Activated naive CD8-positive, alpha-beta T cell (primary cell): ENCODE data around the gene SVIL.
"Not testable (repeated sequence)": the region's sequence is repeated elsewhere in the genome, so short reads cannot be mapped to it uniquely, and the experiment has no call there.

Experiments
- H3K27ac Mint-ChIP-seq: one replicate; pipeline ENCODE4 v1.8.0; 2021; ENCODE audit warnings: mixed read lengths
- H3K27me3 Mint-ChIP-seq: one replicate; pipeline ENCODE4 v1.8.0; 2021; ENCODE audit warnings: mixed read lengths
- H3K36me3 Mint-ChIP-seq: one replicate; pipeline ENCODE4 v1.8.0; 2021; ENCODE audit warnings: mixed read lengths
- H3K4me1 Mint-ChIP-seq: one replicate; pipeline ENCODE4 v1.8.0; 2021; ENCODE audit warnings: low read depth, mixed read lengths
- H3K4me3 Mint-ChIP-seq: one replicate; pipeline ENCODE4 v1.8.0; 2021; ENCODE audit warnings: mild to moderate bottlenecking, mixed read lengths
- H3K9me3 Mint-ChIP-seq: one replicate; pipeline ENCODE4 v1.8.0; 2021; ENCODE audit warnings: low read depth, mixed read lengths

Gene SVIL

DNA sequence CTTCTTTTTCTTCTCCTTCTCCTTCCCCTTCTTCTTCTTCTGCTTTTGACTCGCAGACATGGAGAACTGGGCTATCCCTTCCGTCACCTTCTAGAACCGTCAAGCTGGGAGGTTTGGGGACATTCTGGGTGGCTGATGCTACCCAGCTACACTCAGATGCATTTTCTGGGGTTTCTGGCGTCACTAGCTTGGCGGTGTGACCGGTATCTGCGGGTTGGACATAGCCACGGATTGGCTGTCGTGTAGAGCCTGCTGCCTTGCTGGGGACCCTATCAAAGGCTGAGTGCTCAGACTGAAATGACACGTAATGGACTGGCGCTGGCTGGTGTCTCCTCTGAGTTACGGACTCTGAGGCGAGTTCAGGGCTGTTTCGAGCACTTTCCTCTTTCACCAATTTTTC, 101.7 kb downstream of the SVIL start:
- peaks cover 9% of the 10 kb centered on the region for H3K36me3 Mint-ChIP-seq
- no peak overlapping the region for H3K27ac Mint-ChIP-seq
- no peak overlapping the region for H3K4me3 Mint-ChIP-seq
- H3K27me3 Mint-ChIP-seq = no peaks in the 10 kb centered on the region
- no peaks in the 10 kb centered on the region for H3K9me3 Mint-ChIP-seq
- H3K4me1 Mint-ChIP-seq = no peaks in the 10 kb centered on the region

DNA sequence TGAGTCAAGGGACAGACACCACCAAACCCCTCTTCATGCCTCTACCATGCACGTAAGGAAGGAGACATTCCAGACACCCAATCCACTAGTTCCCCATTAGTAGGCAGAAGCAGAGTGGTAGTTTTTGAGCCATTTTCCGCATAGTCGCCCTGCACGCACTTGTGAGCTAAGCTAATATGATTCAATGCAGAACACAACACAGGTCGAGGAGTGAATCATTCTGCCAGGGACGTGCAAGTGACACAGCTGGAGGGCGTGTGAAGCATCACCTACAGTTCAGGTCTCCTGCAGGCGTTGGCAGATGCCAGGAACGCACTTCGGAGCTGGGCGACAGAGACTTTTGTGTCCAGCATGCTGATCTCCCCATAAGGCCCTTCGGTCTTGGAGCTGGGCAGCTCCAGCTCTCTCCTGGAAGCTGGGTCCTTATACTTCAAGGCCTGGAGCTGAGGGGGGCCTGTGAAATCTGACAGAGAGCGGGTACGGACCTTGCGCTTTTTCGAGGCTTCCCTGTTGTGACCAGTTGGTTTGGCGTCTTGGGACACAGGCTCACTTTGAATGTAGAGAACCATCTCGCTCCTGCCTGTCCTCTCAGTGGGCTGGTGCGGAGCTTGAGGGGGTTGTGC, 102.4 kb downstream of the SVIL start:
- H3K27me3 Mint-ChIP-seq = no peaks in the 10 kb centered on the region
- no peak overlapping the region for H3K27ac Mint-ChIP-seq
- no peaks in the 10 kb centered on the region for H3K4me1 Mint-ChIP-seq
- no peaks in the 10 kb centered on the region for H3K9me3 Mint-ChIP-seq
- peaks cover 10% of the 10 kb centered on the region for H3K36me3 Mint-ChIP-seq
- H3K4me3 Mint-ChIP-seq = no peak overlapping the region

DNA sequence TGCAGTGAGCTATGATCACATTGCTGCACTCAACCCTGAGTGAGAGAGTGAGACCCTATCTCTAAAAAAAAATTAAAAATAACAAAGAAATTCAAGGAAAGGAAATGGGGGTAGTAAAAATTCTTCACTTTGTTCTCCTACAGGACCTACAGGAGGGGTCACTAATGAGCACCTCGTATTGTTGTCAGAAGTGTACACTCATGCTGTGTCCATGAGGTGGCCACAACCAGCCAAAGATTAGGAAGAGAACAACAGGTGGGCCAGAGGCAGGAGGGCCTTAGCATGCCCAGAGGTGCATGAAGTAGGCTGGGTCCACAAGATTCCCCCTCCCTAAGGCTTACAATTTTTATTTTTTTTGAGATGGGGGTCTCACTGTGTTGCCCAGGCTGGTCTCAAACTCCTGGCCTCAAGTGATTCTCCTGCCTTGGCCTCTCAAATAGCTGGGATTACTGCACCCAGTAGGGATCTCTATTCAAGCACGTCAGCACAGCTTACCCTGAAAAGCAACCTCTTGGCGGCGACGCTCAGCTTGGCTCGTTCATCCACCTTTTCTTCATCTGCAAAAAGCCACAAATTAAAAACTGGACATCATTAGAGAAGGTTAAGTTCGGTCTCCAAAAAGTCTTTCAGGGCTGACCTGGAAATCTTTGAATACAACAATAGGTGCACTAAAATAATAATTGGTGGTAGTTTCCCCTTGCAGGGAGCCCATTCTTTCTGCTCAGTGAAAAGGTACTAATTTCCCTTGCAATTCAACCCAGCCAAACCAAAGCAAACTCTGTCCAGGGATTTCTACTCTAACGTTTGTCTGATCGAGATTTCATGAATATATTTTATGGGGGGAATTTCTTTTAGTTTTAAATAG, 104.4 kb downstream of the SVIL start:
- no peak overlapping the region for H3K27ac Mint-ChIP-seq
- no peak overlapping the region for H3K4me3 Mint-ChIP-seq
- H3K27me3 Mint-ChIP-seq = no peaks in the 10 kb centered on the region
- no peaks in the 10 kb centered on the region for H3K9me3 Mint-ChIP-seq
- H3K36me3 Mint-ChIP-seq = peaks cover 10% of the 10 kb centered on the region
- H3K4me1 Mint-ChIP-seq = no peaks in the 10 kb centered on the region

DNA sequence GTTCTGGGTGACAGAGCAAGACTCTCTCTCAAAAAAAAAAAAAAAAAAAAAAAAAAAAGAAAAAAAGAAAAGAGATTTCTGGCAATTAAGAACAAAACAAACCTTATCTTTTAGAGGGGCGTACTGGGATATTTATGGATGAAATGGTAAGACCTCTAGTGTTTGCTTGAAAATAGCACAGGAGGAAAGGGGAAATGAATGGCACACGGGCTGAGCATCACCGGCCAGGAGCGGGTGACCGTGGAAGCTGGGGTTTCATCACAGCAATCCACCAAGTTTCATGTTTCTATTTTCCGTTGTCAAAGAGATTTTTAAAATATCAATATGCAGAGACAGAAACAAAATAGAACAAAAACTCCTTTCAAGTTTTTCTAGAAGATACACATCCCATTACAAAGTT, 105.6 kb downstream of the SVIL start:
- Mint-ChIP-seq H3K4me3 (no peak overlapping the region), H3K27ac (no peak overlapping the region), H3K36me3 (peaks cover 13% of the 10 kb centered on the region), H3K9me3 (no peaks in the 10 kb centered on the region), H3K27me3 (no peaks in the 10 kb centered on the region), H3K4me1 (no peaks in the 10 kb centered on the region)

DNA sequence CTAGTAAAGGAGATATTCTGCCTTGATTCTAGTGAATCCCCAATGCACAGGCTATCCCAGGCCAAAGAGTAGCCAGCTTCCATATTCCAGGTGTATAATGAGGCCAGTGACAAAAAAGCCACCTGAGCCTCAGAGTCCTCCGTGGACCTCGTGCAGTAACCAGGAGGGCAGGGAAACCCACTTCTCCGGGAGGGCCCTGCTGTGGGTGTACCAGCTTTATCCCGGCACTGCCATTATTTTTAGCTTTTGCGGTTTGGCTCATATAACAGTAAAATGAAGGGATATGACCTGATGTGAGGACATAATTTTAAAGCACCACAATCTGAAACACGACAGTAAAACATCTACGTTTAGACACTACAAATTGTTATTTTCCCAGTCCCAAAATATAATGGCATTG, 109.0 kb downstream of the SVIL start:
- Mint-ChIP-seq H3K9me3 (no peaks in the 10 kb centered on the region), H3K27ac (no peak overlapping the region), H3K4me3 (no peak overlapping the region), H3K4me1 (peaks cover 1% of the 10 kb centered on the region), H3K27me3 (no peaks in the 10 kb centered on the region), H3K36me3 (peaks cover 18% of the 10 kb centered on the region)

DNA sequence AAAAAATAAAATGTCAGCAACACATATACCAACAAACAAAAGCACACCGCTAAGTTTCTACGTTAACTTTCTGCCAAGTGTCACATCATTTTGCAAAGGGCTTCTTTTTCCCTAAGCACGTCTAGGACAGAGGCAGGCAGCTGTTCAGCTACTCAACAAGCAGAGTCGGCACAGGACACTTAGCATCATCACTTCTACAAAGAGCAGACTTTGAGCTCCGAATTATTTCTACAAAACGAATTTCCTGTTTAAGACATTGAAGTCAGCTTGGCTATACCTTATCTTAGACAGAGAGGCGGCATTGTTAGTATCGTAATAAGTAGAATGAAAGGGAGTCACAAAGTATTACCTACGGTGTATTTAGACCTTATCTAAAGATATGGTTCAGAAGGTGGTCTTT, 110.1 kb downstream of the SVIL start:
- H3K9me3 Mint-ChIP-seq = no peaks in the 10 kb centered on the region
- H3K4me3 Mint-ChIP-seq = no peak overlapping the region
- H3K36me3 Mint-ChIP-seq = peaks cover 21% of the 10 kb centered on the region
- H3K27me3 Mint-ChIP-seq = no peaks in the 10 kb centered on the region
- no peak overlapping the region for H3K27ac Mint-ChIP-seq
- peaks cover 1% of the 10 kb centered on the region for H3K4me1 Mint-ChIP-seq

DNA sequence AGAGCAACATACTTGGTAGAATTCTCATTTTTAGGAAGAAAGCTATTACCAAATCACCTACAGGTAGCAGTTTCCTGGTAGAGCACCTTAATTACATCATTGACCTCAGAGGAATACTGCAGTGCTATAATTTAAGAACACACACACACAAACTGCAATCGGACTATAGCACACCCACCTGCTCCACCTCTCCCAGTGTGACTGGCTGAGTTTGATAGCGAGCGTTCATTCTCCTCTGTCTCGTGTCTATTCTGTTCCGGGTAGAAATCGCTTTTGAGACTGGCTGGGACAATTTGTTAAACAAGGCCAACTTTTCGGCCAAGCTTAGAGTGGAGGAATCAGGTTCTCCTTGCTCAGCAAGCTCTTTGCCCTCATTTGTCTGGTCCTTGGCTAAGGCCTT, 110.5 kb downstream of the SVIL start:
- Mint-ChIP-seq H3K4me1 (peaks cover 1% of the 10 kb centered on the region), H3K27ac (no peak overlapping the region), H3K36me3 (peaks cover 18% of the 10 kb centered on the region), H3K27me3 (no peaks in the 10 kb centered on the region), H3K4me3 (no peak overlapping the region), H3K9me3 (no peaks in the 10 kb centered on the region)

DNA sequence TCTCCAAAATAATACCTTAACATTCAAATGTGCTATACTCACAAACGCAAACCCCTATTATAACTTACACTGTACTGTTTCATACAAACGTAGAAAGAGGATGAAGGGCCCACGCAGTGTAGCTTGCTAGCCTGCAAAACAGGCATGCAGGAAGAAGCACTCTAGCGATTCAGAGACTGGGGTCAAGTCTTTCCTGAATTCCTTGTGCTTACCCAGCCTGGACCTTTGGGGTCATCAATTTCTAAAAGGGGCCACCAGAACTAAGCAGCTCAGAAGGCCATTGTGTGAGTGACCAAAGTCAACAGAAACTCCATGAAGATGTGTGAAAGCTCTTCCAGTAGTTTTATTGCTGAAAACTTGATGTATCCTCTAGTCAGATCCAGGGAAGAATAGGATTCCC, 111.9 kb downstream of the SVIL start:
- Mint-ChIP-seq H3K36me3 (peaks cover 15% of the 10 kb centered on the region), H3K9me3 (no peaks in the 10 kb centered on the region)

DNA sequence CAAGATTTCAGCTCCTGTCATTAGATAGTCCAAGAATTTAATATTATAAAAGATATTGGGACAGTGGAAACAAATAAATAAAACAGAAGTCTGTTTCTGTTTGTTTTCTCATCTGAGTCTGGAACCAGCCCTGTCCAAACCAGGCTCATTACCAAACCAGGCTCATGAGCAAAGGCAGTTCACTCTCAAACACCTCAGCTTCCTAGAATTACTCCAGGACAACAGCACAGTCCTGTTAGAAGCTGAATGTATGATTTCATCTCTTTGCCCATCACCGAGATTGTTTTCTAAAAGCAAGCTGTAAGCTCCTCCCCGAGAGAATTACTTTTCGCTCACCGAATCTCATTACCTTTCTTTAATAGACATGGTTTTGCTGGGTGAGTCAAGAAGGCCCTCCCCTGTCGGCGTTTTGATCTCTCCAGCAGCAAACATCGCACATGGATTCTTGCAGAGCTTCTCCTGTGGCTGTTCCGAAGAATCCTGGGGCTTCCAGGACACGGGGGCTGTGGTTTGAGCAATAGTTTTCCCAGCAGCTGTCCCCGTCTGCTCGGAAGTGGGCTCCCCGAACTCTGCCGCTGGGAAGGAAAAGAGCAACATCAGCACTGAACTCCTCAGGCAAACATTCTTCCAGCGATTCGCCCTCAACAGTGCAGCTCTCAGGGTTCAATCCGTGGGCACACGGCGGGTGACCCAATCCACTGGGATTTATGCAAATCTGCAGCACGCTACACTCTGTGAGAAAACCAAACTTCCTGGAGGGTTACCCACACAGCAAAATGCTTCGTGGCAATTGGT, 112.5 kb downstream of the SVIL start:
- no peaks in the 10 kb centered on the region for H3K27me3 Mint-ChIP-seq
- peaks cover 15% of the 10 kb centered on the region for H3K36me3 Mint-ChIP-seq
- peaks cover 1% of the 10 kb centered on the region for H3K4me1 Mint-ChIP-seq
- H3K4me3 Mint-ChIP-seq = no peak overlapping the region
- H3K27ac Mint-ChIP-seq = no peak overlapping the region
- H3K9me3 Mint-ChIP-seq = no peaks in the 10 kb centered on the region

More for the DNA sequence above, 111.9 kb downstream of the SVIL start:
- Mint-ChIP-seq H3K4me3 (no peak overlapping the region), H3K4me1 (peaks cover 1% of the 10 kb centered on the region), H3K27me3 (no peaks in the 10 kb centered on the region), H3K27ac (no peak overlapping the region)

DNA sequence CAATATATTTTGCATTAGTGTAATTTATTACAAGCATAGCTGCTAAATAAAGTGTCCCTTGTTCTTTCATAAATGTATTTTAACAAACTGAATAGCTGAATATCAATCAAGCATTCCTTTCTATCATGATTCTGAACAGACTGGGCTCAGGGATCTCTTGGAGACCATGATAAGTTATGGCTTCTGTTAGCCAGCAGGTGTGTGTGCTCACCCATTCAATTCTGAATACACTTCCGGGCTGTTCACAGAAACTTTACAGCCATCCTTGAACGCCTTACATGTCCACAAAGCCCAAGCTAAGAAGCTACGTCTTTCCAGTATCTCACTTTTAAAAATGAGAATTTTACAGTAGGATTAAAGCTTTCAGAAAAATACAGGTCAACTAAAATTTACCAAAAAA, 115.1 kb downstream of the SVIL start:
- no peak overlapping the region for H3K4me3 Mint-ChIP-seq
- H3K27me3 Mint-ChIP-seq = no peaks in the 10 kb centered on the region
- peaks cover 12% of the 10 kb centered on the region for H3K36me3 Mint-ChIP-seq
- H3K4me1 Mint-ChIP-seq = peaks cover 1% of the 10 kb centered on the region
- H3K27ac Mint-ChIP-seq = no peak overlapping the region
- H3K9me3 Mint-ChIP-seq = no peaks in the 10 kb centered on the region

DNA sequence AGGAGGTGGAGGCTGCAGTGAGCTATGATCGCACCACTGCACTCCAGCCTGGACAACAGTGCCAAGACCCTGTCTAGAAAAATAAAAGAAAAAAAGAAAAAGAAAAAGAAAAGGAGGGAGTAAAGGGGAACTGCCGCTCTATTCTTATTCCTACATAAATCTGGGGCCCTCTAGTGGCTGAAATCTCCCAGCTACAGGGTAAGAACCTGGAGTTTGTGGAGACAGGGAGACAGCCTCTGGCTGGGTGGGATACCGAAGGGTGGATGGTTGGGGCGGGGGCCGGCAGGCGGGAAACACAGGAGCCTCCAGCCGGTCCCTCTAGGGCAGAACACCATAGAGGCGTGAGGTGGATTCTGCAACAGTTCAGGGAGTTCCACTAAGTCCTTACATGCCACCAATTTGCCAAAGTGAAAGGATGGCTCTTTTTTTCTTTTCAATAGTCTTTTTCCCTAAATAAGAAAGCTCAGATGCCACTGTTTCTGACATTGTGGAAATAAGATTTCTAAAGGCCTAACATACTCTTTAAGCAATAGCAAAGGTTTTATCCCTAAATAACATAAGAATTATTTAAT, 117.3 kb downstream of the SVIL start:
- Mint-ChIP-seq H3K27me3 (no peaks in the 10 kb centered on the region), H3K36me3 (peaks cover 9% of the 10 kb centered on the region), H3K27ac (no peak overlapping the region), H3K4me3 (no peak overlapping the region), H3K4me1 (no peaks in the 10 kb centered on the region), H3K9me3 (no peaks in the 10 kb centered on the region)

DNA sequence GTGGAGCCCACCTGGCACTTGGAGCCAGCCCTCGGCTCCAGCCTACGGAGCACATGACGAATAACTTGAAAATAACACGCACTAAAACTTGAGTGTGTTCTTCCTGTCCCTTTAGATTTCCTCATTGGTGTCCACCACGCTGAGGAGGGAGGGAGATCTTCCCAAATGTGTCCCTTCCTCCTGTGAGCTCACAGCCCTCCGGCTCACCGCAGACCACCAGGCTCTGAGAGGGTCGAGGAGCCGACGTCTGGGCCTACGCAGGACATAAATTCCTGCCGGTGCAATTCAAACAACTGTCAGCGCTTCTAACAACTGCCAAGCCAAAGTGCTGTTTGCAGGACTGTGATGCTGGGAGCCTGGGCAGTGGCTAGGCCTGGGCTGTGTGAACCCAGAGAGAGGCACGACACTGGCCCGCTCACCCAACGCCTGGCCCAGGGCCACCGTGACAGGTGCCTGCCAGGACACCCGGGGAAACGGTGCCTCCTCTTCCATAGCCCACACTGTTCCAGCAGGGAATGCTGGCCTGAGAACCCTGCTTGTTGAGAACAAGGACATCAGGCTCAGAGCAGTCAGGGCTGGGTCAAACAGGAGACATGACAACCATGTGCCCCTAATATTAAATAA, 118.3 kb downstream of the SVIL start:
- not testable (repeated sequence) for H3K36me3 Mint-ChIP-seq, H3K9me3 Mint-ChIP-seq, H3K4me1 Mint-ChIP-seq, H3K27me3 Mint-ChIP-seq, H3K27ac Mint-ChIP-seq, H3K4me3 Mint-ChIP-seq

DNA sequence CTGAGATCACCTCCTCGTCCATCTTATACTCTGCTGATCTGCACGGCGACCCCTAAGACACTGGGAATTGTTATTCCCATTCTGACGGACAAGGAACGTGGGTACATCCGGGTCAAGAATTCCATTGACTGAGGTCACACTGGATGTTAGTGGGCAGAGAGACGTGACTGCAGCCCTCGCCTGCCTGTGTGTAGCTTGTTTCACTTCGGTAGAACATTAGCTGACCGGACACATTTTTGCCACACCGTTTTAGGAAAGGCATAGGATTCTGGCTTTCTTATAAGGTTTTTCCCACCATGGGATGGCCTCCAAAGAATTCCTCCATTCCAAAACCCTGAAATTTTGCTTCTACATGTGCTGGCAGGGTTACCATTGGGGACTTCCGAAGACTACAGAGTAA, 118.9 kb downstream of the SVIL start:
- H3K36me3 Mint-ChIP-seq, H3K4me1 Mint-ChIP-seq, H3K9me3 Mint-ChIP-seq, H3K4me3 Mint-ChIP-seq, H3K27ac Mint-ChIP-seq, H3K27me3 Mint-ChIP-seq: not testable (repeated sequence)

DNA sequence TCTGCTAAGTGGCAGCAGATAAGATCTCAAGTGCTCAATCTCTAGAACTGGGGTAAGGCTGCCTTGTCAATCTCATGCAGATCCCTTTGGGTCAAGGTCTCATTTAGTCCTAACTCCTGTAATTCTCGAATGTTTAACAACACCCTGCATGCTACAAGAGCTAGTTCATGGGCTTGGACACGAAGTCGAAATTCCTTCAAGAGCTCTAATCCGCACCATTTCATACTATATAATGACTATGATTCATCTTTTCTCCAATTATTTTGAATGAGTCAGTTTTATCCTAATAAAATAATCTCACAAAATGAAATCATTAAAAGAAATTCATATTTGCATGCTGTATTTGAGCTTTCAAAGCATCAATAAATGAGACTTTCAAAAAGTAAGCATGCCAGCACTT, 119.7 kb downstream of the SVIL start:
- H3K9me3 Mint-ChIP-seq, H3K4me3 Mint-ChIP-seq, H3K27me3 Mint-ChIP-seq, H3K4me1 Mint-ChIP-seq, H3K27ac Mint-ChIP-seq, H3K36me3 Mint-ChIP-seq: not testable (repeated sequence)

DNA sequence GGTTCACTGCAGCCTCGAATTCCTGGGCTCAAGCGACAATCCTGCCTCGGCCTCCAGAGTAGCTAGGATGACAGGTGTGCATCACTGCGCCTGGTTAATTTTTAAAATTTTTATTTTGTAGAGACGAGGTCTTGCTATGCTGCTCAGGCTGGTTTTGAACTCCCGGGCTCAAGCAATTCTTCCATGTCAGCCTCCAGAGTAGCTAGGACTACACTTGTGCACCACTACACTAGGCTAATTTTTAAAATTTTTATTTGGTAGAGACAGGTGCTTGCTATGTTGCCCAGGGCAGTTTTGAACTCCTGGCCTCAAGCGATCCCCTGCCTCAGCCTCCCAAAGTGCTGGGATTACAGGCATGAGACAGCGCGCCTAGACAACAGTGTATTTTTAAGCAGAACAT, 120.5 kb downstream of the SVIL start:
- Mint-ChIP-seq H3K4me3 (no peak overlapping the region), H3K9me3 (no peaks in the 10 kb centered on the region), H3K4me1 (no peaks in the 10 kb centered on the region), H3K27me3 (no peaks in the 10 kb centered on the region), H3K36me3 (peaks cover 2% of the 10 kb centered on the region), H3K27ac (no peak overlapping the region)
